ENCODE results near the gene ANTXR1. TPM values are rescaled to one million over a fixed set of nuclear protein-coding genes. Genes with fewer than 3 reads are reported as not detected.

Gene ANTXR1
- polyA plus RNA-seq, 1 of the 3 experiments (the other 2 are of a cell fraction) = 114 TPM

DNA sequence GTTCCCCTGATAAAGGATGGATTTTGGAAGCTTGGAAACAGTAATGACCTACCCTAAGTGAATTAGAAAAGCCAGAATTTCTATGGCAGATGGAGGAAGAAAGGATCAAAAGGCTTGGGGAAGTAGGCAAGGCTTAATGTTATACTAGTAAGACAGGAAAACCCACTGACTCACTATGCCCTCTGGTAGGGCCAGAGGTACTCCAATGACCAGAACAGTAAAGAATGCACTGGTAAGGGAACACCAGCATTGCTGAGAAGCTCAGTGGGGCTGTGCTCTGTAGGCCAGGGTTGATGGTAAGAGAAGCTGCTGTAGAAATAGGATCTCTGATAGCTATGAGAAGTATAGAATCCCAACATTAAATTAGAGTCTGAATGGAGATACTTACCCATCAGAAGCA, 247.7 kb downstream of the ANTXR1 start:
- TF ChIP-seq MEF2A (IDR thresholded peaks at IDR 0.05; ENCODE audit: borderline replicate concordance, low read depth) (no peak), RAD21 (IDR thresholded peaks at IDR 0.05; ENCODE audit: low read length) (no peak), TAF1 (IDR thresholded peaks at IDR 0.05; ENCODE audit: borderline replicate concordance, low read depth, low read length) (no peak), RXRA (IDR thresholded peaks at IDR 0.05; ENCODE audit: borderline replicate concordance, low read depth) (no peak), FOXM1 (IDR thresholded peaks at IDR 0.05; ENCODE audit: low read depth) (no peak), EP300 (IDR thresholded peaks at IDR 0.05; ENCODE audit: borderline replicate concordance in 1 of 2, low read depth in 1 of 2, low read length in 1 of 2) (no peak)
- TF ChIP-seq, protein P1, sequence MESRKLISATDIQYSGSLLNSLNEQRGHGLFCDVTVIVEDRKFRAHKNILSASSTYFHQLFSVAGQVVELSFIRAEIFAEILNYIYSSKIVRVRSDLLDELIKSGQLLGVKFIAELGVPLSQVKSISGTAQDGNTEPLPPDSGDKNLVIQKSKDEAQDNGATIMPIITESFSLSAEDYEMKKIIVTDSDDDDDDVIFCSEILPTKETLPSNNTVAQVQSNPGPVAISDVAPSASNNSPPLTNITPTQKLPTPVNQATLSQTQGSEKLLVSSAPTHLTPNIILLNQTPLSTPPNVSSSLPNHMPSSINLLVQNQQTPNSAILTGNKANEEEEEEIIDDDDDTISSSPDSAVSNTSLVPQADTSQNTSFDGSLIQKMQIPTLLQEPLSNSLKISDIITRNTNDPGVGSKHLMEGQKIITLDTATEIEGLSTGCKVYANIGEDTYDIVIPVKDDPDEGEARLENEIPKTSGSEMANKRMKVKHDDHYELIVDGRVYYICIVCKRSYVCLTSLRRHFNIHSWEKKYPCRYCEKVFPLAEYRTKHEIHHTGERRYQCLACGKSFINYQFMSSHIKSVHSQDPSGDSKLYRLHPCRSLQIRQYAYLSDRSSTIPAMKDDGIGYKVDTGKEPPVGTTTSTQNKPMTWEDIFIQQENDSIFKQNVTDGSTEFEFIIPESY (IDR thresholded peaks at IDR 0.05; ENCODE audit: borderline replicate concordance, low read depth) = no peak
- TF ChIP-seq, protein P2, sequence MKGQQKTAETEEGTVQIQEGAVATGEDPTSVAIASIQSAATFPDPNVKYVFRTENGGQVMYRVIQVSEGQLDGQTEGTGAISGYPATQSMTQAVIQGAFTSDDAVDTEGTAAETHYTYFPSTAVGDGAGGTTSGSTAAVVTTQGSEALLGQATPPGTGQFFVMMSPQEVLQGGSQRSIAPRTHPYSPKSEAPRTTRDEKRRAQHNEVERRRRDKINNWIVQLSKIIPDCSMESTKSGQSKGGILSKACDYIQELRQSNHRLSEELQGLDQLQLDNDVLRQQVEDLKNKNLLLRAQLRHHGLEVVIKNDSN (IDR thresholded peaks at IDR 0.05; ENCODE audit: borderline replicate concordance, low read depth) = no peak
- TF ChIP-seq, protein P3, sequence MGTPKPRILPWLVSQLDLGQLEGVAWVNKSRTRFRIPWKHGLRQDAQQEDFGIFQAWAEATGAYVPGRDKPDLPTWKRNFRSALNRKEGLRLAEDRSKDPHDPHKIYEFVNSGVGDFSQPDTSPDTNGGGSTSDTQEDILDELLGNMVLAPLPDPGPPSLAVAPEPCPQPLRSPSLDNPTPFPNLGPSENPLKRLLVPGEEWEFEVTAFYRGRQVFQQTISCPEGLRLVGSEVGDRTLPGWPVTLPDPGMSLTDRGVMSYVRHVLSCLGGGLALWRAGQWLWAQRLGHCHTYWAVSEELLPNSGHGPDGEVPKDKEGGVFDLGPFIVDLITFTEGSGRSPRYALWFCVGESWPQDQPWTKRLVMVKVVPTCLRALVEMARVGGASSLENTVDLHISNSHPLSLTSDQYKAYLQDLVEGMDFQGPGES (IDR thresholded peaks at IDR 0.05; ENCODE audit: low read depth, low read length) = no peak
- no peaks in the 10 kb centered on the region for H3K4me1 ChIP-seq (ENCODE audit: control insufficient read depth in 1 of 2, insufficient read depth in 2 of 2, low read depth in 1 of 2, low read length in 1 of 2)
- H3K4me3 ChIP-seq (ENCODE audit: low read depth in 2 of 2, low read length in 1 of 2) = no peak overlapping the region
- ChIA-PET POLR2A (interaction anchor here (0.6 kb wide), 1 partner anchor 110 kb away, joined by 3 read pairs; no protein-coding TSS in a partner anchor), CTCF (no interaction called here)
- no peaks in the 10 kb centered on the region for H3K9me3 ChIP-seq
- no peak overlapping the region for H3K4me2 ChIP-seq
- no peak overlapping the region for H2AFZ ChIP-seq (ENCODE audit: low read depth)
- DNase-seq = no peak
- no peaks in the 10 kb centered on the region for H3K9me2 ChIP-seq
- H3K9ac ChIP-seq = no peak overlapping the region
- H3K27ac ChIP-seq (ENCODE audit: low read depth in 2 of 2, low read length in 1 of 2) = no peak overlapping the region
- H3K36me3 ChIP-seq (replicated peaks in 1 of 2; ENCODE audit: control insufficient read depth in 1 of 2, insufficient read depth in 2 of 2, low read length in 1 of 2) = peaks cover 0 to 5% of the 10 kb centered on the region in 2 experiments
- no peaks in the 10 kb centered on the region for H3K79me2 ChIP-seq (ENCODE audit: insufficient read depth)
- H4K20me1 ChIP-seq (ENCODE audit: insufficient read depth) = no peaks in the 10 kb centered on the region
- H3K27me3 ChIP-seq (ENCODE audit: insufficient read depth) = no peaks in the 10 kb centered on the region
- peaks cover 6% of the 10 kb centered on the region for H3F3A ChIP-seq (replicated peaks; ENCODE audit: insufficient read depth)

DNA sequence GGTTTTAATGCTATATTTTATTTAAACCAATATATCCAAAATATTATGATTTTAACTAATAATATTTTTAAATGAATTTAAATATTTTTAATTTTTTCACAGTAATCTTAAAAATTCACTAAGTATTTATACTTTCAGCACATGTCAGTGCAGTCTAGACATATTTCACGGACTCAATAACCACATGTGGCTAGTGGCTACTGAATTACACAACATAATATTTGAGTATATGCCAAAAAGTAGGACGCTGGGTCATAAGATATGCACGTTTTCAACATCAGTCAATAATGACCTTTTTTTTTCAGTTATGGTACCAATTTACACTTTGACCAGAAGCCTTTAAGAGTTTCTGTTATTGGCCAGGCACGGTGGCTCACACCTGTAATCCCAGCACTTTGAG, 256.4 kb downstream of the ANTXR1 start:
- Histone ChIP-seq H2AFZ (ENCODE audit: low read depth) (no peak overlapping the region), H3K9me3 (no peaks in the 10 kb centered on the region), H3K79me2 (ENCODE audit: insufficient read depth) (no peaks in the 10 kb centered on the region), H3K27ac (ENCODE audit: low read depth in 2 of 2, low read length in 1 of 2) (no peak overlapping the region), H3K9ac (no peak overlapping the region), H3F3A (replicated peaks; ENCODE audit: insufficient read depth) (no peaks in the 10 kb centered on the region), H3K4me1 (ENCODE audit: control insufficient read depth in 1 of 2, insufficient read depth in 2 of 2, low read depth in 1 of 2, low read length in 1 of 2) (no peaks in the 10 kb centered on the region), H3K27me3 (ENCODE audit: insufficient read depth) (no peaks in the 10 kb centered on the region), H3K4me2 (no peak overlapping the region), H3K9me2 (no peaks in the 10 kb centered on the region), H4K20me1 (ENCODE audit: insufficient read depth) (no peaks in the 10 kb centered on the region), H3K4me3 (ENCODE audit: low read depth in 2 of 2, low read length in 1 of 2) (no peak overlapping the region), H3K36me3 (replicated peaks in 1 of 2; ENCODE audit: control insufficient read depth in 1 of 2, insufficient read depth in 2 of 2, low read length in 1 of 2) (no peaks in the 10 kb centered on the region)
- TF ChIP-seq, protein P4, sequence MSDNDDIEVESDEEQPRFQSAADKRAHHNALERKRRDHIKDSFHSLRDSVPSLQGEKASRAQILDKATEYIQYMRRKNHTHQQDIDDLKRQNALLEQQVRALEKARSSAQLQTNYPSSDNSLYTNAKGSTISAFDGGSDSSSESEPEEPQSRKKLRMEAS (IDR thresholded peaks at IDR 0.05; ENCODE audit: low read depth) = no peak
- TF ChIP-seq, protein P3 (IDR thresholded peaks at IDR 0.05; ENCODE audit: low read depth, low read length) = no peak
- TF ChIP-seq SMC3 (IDR thresholded peaks at IDR 0.05; ENCODE audit: low read depth, low read length) (no peak), FOXJ3 (CRISPR knock-in tag; IDR thresholded peaks at IDR 0.05) (no peak), NRF1 (IDR thresholded peaks at IDR 0.05; ENCODE audit: low read depth, low read length) (no peak), TAF1 (IDR thresholded peaks at IDR 0.05; ENCODE audit: borderline replicate concordance, low read depth, low read length) (no peak), RCOR1 (IDR thresholded peaks at IDR 0.05; ENCODE audit: low read length) (no peak), RXRA (IDR thresholded peaks at IDR 0.05; ENCODE audit: borderline replicate concordance, low read depth) (no peak), EZH2phosphoT487 (IDR thresholded peaks at IDR 0.05; ENCODE audit: borderline replicate concordance, low read depth) (no peak), NFIC (IDR thresholded peaks at IDR 0.05; ENCODE audit: borderline replicate concordance) (no peak), SIN3A (IDR thresholded peaks at IDR 0.05; ENCODE audit: borderline replicate concordance, low read depth, low read length) (no peak), TCF12 (IDR thresholded peaks at IDR 0.05) (no peak)
- TF ChIP-seq, protein P2 (IDR thresholded peaks at IDR 0.05; ENCODE audit: borderline replicate concordance, low read depth) = no peak
- TF ChIP-seq, protein P1 (IDR thresholded peaks at IDR 0.05; ENCODE audit: borderline replicate concordance, low read depth) = no peak
- CTCF ChIA-PET = no interaction called here
- POLR2A ChIA-PET = no interaction called here
- WGBS (ENCODE audit: low lambda C conversion rate) = 74% methylated on average over 4 of the region's 4 CpGs
- DNase-seq = no peak

All from SK-N-SH (cell line).